Stimulated activated CD8-positive, alpha-beta memory T cell treated with anti-CD3 and anti-CD28 coated beads, Interleukin-12 subunit alpha, Interleukin-12 subunit beta, amount 100 ng/mL, for 24 hours (primary cell): ENCODE results near the gene MTAP.

Source experiments
- DNase-seq: peaks from one replicate; pipeline ENCODE4 v3.0.0-alpha.2; 2020; ENCODE audit errors: extremely low read depth

MTAP gene

DNA sequence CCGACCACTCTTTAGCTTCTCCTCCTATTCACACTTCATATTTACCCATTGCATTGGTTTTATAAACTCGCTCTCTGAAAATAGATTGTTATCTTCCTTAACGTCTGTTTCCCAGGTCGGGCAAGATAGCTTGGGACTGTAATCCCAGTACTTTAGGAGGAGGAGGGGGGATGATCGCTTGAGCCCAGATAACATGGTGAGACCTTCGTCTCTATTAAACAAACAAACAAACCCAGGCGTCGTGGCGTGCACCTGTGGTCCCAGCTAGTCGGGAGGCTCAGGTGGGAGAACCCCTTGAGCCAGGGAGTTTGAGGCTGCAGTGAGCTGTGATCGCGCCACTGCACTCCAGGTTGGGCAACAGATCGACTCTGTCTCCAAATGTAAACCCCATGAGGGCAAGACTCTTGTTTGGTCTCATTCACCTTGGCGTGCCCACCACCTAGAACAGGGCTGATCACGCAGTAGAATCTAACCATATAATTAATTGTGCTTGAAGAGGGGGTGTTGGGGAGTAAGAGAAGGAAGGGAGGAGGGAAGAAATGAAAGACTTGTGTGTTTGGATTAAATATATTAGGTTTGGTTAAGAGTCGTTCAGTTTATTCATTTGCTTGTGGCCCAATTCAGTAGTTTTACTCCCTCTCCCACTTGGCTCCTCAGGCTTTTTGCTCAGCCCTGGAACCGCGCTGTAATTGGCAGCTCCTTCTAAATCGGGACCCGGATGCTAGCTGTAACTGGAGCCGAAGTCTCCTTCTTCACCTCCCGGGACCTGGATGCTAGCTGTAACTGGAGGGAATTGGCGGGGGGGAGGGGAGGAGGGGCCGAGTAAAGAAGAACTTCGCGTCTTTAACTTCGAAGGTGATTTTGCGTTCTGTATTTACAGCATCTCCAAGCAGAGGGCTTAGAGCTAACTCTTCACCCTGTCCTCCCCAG, 166.8 kb downstream of the MTAP start:
- no peak for DNase-seq

- DNase-seq = no peak
These were observed 167.7 kb downstream of the MTAP start for GRCh38 chr9:21969951-21970799.

- no peak for DNase-seq
These were observed 168.6 kb downstream of the MTAP start for GRCh38 chr9:21970800-21971640.

- no peak for DNase-seq
These were observed 169.9 kb downstream of the MTAP start for GRCh38 chr9:21972361-21972760.

GRCh38 chr9:21974343-21974721, 171.9 kb downstream of the MTAP start:
- no peak for DNase-seq

DNA sequence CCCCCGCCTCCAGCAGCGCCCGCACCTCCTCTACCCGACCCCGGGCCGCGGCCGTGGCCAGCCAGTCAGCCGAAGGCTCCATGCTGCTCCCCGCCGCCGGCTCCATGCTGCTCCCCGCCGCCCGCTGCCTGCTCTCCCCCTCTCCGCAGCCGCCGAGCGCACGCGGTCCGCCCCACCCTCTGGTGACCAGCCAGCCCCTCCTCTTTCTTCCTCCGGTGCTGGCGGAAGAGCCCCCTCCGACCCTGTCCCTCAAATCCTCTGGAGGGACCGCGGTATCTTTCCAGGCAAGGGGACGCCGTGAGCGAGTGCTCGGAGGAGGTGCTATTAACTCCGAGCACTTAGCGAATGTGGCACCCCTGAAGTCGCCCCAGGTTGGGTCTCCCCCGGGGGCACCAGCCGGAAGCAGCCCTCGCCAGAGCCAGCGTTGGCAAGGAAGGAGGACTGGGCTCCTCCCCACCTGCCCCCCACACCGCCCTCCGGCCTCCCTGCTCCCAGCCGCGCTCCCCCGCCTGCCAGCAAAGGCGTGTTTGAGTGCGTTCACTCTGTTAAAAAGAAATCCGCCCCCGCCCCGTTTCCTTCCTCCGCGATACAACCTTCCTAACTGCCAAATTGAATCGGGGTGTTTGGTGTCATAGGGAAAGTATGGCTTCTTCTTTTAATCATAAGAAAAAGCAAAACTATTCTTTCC, 172.4 kb downstream of the MTAP start:
- DNase-seq = no peak

GRCh38 chr9:21976334-21976875, 174.0 kb downstream of the MTAP start:
- DNase-seq = no peak

DNA sequence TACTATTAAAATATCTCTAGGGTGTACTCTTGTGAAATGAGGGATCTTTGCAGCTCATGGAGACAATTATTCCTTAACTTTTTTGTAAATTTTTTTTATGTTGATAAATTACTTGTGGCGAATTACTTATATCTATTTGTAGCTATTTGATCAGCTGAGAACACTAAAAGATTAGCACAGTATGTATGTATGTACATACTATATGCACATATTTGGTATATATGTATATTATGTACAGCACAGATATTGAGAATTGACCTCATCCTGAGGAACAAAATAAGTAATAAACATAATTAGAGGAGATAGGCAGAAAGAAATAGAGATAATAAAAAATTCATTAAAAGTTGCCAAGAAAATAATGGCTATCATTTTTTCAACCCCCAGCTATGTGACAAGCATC, 180.0 kb downstream of the MTAP start:
- no peak for DNase-seq

DNA sequence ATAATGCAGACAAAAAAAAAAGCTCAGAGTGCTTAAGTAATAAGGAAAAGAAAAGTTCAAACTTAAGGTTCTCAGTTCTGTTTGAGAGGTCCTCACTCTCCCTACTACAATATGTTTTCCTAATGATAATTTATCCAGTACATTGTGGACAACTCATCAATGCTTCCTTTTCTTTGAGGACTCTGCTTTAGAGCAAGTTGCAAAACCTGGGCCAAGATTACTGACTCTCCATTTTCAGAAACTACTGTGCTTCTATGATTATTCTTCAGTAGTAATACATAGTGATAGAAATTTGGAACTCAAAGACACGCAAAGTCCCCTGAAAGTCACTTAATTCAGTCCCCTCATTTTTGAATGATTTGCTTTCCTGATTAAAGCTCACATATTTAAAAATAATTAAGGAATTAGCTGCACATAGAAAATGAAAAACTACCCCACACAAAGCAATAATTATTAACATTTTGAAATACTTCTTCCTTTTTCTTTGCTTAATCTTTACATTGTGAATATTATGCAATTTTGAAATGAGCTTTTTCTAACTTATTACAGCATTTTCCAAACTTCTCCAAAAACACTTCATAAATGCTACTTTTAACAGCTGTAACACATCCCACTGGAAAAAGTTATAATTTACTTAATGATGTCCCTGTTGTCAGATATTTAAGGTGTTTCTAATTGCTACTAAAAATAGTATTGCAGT, 180.6 kb downstream of the MTAP start:
- DNase-seq = no peak

GRCh38 chr9:21983561-21983935, 181.1 kb downstream of the MTAP start:
- no peak for DNase-seq

DNA sequence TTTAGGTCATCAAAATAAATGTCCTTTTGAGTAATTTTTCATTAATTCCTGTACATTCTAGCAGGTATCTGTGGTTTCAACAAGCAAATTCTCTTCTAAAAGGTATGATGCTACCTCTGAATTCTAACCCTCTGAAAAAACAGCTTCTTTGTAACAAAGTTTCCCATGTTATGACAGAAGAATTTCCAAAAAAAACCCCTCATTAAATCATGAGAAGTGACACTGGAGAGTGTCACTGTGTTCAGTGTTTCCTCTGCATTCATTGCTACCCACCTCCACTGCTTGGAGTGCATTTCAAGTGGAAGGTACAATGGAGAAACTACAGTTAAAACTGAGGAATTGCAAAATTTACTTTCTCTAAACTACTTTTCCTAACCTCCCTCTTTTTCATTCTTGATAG, 181.7 kb downstream of the MTAP start:
- no peak for DNase-seq

- no peak for DNase-seq
These were observed 183.7 kb downstream of the MTAP start for GRCh38 chr9:21985964-21986667.
